NCI-H1694 treated with DMSO at 0.1 percent for 48 hours (cell line): ENCODE measurements around the gene ZC3H7A.

Experiments
- DNase-seq: peaks from one replicate; lab custom pipeline; 2025; lab: John Stamatoyannopoulos, UW

ZC3H7A gene

DNA sequence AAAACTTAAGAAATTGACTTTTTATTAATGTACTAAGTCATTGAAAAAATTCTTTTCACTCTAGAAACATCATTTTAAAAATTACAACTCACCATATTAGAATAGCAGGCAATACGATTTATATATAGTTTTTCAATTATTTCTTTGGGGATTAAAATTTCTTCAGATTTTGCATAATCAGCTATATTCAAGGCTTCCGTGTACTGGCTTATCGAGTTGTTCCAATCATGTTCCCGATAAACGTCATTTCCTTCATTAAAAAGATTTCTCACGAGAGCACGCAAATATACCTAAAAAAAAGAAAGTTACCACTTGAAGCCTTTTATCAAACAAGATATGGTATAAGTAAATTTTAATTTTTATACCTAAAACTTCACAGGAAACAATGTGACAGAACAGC, 18.0 kb downstream of the ZC3H7A start:
- no peak for DNase-seq

GRCh38 chr16:11774065-11774626, 22.9 kb downstream of the ZC3H7A start:
- DNase-seq, result no peak

GRCh38 chr16:11768849-11769248, 28.2 kb downstream of the ZC3H7A start:
- no peak for DNase-seq

DNA sequence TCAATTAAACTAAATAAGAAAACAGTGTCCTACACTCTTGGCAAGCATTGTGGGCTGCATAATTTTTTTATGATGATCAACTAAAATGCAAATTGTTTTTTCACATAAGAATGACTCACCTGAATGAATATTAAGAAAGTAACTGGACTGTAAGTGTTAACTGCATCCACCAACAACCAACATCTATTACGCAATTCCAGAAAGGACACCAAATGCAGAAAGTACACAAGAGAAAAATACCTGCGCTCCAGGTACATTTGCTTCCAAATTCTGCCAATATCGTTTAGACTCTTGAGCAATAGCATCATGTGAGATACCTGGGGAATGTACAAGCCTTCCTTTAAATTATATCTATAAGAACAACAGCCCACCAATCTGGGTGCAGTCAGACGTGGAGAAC, 34.6 kb downstream of the ZC3H7A start:
- DNase-seq, result no peak

GRCh38 chr16:11759997-11760396, 37.1 kb downstream of the ZC3H7A start:
- DNase-seq, result no peak

DNA sequence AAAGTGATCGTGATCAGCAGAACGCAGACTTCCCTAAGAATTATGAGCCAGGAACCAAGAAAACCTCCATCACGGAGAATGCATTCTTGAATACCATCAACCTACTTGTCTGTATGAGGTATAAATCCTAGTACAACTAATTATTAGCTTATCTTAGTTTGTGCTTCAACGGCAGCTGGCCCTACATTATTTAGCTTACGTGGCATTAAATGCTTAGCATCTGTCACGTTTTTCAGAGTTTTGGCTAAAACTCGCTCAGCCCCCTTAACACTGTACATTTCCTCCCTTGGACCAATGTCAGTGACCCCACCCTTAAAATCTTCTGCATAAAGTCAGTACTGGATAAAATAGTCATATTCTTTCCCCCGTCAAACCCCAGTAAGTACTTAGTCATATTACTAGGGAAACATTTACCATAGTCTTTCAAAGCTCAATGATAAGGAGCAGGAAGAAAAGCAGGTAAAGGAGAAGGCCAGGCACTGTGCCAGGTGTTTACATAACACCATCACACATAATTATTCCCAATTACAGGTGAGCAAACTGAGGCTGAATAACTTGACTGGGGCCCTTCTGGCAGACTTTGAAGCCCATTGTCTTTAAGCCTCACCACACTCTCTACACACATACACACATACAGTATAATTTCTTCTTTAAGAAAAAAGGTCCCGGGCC, 37.8 kb downstream of the ZC3H7A start:
- DNase-seq, result peak; percentile 37

GRCh38 chr16:11757671-11758545, 39.1 kb downstream of the ZC3H7A start:
- no peak for DNase-seq

DNA sequence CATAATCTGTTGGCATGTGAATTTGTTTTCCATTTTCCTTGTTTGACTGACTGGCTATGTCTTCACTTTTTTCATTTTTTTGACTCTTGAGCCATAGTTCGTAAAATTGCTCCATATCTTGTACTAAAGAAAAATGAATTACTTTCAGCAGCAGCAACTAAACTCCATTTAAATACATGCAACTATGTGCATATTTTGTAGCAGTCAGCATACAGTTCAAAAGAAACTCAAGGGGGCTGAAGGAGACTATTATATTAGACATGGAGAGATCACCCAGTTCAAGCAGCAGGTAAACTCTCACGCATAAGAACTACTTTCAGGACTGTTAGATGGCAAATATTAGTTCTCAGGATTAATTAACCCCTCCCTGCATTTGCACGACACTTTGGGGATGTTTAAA, 40.8 kb downstream of the ZC3H7A start:
- no peak for DNase-seq

DNA sequence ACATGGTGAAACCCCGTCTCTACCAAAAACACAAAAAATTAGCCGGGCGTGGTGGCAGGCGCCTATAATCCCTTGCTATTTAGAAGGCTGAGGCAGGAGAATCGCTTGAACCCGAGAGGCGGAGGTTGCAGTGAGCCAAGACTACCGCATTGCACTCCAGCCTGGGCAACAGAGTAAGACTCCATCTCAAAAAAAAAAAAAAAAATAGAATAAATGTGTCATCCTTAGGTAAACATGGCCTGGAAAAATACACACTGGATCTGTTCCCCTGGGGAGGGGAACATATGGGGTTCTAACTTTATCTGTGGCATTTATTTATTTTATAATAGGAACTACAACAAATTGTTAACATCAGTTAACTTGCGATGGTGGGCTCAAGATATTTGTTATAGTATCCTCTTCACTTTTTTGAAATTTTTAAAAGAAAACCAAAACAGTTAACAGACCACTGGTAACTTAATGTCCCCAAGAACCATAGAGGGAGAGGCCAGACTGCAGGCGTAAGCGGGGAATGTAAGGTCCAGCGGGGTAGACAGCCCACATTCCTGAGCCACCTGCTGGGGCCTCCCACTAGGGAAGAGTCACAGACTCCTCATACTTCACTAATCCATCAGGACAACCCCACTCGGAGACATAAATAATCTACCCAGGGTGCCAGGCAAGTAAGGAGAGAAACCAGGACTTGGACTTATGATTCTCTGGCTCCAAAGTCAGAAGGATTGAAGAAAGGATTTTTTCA, 41.9 kb downstream of the ZC3H7A start:
- DNase-seq, result no peak

DNA sequence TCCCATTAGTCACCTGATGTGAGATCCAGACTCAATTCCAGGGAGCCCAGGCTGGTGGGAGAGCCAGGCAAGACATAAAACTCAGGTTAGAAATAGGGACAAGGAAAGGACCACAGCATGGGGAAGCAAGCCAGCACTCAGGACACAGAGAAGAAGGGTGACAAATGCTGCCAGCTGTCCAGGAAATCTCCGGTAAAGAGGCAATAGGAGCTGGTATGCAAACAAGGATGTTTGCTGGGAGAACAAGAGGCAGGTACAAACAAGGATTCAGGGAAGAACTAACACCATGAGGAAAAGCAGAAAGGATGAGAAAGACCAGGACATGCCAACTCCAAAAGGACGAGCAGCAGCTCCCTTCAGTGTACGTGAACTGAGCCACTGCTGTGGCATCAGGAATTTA, 44.2 kb downstream of the ZC3H7A start:
- no peak for DNase-seq

- no peak for DNase-seq
These were observed 47.0 kb downstream of the ZC3H7A start for GRCh38 chr16:11750056-11750455.

- no peak for DNase-seq
These were observed 48.4 kb downstream of the ZC3H7A start for GRCh38 chr16:11748404-11749254.

DNA sequence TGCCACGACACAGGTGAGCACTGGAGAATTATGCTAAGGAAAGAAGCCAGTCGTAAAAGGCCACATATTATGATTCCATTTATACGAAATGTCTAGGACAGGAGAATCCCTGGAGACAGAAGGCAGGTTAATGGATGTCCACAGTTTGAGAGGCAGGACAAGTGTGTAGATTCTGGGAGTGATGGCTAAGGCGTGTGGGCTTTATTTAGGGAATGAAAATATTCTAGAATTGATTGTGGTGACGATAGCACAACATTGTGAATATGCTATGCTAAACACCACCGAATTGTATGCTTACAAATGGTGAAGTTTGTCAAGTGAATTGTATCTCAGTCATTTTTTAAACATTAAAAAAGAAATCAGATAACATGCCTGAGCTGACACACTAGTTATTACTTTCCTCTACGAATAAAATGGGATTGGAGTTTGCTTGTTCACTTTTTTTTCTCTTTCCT, 49.1 kb downstream of the ZC3H7A start:
- no peak for DNase-seq

- no peak for DNase-seq
These were observed 53.0 kb downstream of the ZC3H7A start for GRCh38 chr16:11744075-11744470.

GRCh38 chr16:11743308-11744074, 53.6 kb downstream of the ZC3H7A start:
- peak; percentile 10 for DNase-seq

DNA sequence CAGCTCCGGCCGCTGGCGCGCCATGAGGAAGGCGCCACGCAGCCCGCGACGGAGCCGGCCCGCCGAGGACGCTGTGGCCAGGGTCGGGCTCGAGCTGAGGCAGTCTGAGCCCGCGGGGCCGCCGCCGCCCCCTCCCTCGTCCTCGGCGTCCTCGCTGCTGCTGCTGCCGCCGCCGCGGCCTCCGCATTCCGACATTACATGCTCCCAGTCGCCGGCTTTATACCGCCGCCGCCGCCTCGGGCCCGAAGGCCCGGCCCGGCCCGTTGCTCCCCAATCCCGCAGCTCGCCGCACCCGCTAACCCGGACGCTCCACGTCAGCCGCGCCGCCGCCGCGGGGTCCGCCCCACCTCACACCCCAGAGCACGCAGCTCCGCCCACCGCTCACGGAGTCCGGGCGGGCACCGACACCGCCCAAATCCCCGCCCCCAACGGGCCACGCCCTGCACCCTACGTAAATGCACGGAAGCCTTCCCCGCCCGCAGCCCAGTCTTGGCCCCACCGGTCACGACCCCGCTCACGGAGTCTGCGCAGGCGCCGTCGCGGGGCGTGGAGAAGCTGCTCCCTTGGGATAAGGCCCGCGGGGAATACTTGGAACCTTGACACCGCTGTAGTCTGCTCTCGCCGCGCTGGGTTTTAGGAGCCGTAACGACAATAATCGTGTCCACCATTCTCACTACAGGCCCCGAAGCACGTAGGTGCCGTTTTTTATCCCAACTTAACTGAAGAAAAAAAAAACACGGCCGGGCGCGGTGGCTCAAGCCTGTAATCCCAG, 54.3 kb downstream of the ZC3H7A start, which contains the start of gene TXNDC11:
TXNDC11 (minus strand) TSS at position 322 of the 772 bp plus-strand sequence; CDS start at position 195, 127 bp downstream.
- peak; percentile 78 for DNase-seq

- DNase-seq, result no peak
These were observed 54.9 kb downstream of the ZC3H7A start for GRCh38 chr16:11742093-11742535.

- no peak for DNase-seq
These were observed 56.5 kb downstream of the ZC3H7A start for GRCh38 chr16:11740567-11740966.

DNA sequence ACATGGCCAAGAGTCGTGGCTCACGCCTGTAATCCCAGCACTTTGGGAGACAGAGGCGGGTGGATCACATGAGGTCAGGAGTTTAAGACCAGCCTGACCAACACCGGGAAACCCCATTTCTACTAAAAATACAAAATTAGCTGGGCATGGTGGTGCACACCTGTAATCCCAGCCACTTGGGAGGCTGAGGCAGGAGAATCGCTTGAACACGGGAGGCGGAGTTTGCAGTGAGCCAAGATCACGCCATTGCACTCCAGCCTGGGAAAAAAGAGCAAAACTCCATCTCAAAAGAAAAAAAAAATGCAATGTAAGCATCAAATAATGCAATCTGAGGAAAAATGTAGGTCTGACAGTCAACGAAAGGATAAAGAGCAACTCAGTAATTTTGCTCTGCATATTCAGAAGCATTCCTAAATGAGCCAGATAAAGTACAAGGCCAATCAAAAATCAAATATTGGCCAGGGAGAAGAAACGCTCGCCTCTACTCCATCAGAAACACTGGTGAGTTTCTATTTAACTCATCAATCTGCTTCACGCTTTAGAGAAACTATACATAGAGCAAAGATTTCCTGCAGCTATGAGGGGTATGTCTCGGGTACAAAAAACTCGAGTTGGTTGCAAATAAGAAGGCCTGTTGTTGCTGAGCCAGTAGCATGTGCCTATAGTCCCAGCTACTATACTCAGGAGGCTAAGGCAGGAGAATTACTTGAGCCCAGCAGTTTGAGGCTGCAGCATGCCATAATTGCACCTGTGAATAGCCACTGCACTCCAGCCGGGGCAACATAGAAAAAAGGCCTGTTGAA, 58.1 kb downstream of the ZC3H7A start:
- DNase-seq, result no peak
